Lower leg skin (tissue), 3 donors: ENCODE results near the gene RPS15A.

Source experiments
- CTCF ChIP-seq, 3 donors: fragments of 450-650 bp; IDR thresholded peaks; one replicate each; pipeline ENCODE4 v1.5.1; 2016; ENCODE audit warnings: antibody characterized with exemption in 3 of 3, mild to moderate bottlenecking in 3 of 3, moderate library complexity in 2 of 3
- POLR2A ChIP-seq, 2 donors: fragments of 450-650 bp; IDR thresholded peaks; one replicate each; pipeline ENCODE4 v1.6.1; 2016 to 2017; ENCODE audit warnings: antibody characterized with exemption in 2 of 2, mild to moderate bottlenecking in 1 of 2, moderate library complexity in 1 of 2

- TF ChIP-seq CTCF (IDR thresholded peaks at IDR 0.05) (no peak), POLR2A (IDR thresholded peaks at IDR 0.05) (no peak)
Measured at GRCh38 chr16:18827890-18828289, 37.8 kb upstream of the RPS15A start.
